ENCODE measurements around the gene GLB1L.
"Not testable (repeated sequence)": the region's sequence is repeated elsewhere in the genome, so short reads cannot be mapped to it uniquely, and the experiment has no call there.

Gene GLB1L

GRCh38 chr2:219261024-219261855, 16.0 kb upstream of the GLB1L start:
- H3K4me3 ChIP-seq (ENCODE audit: low read depth, low read length) = no peak overlapping the region
- no peak for TF ChIP-seq CTCF (IDR thresholded peaks at IDR 0.05; ENCODE audit: low read depth, low read length)

GRCh38 chr2:219258942-219259341, 13.7 kb upstream of the GLB1L start:
- H3K4me3 ChIP-seq (ENCODE audit: low read depth, low read length) = not testable (repeated sequence)

DNA sequence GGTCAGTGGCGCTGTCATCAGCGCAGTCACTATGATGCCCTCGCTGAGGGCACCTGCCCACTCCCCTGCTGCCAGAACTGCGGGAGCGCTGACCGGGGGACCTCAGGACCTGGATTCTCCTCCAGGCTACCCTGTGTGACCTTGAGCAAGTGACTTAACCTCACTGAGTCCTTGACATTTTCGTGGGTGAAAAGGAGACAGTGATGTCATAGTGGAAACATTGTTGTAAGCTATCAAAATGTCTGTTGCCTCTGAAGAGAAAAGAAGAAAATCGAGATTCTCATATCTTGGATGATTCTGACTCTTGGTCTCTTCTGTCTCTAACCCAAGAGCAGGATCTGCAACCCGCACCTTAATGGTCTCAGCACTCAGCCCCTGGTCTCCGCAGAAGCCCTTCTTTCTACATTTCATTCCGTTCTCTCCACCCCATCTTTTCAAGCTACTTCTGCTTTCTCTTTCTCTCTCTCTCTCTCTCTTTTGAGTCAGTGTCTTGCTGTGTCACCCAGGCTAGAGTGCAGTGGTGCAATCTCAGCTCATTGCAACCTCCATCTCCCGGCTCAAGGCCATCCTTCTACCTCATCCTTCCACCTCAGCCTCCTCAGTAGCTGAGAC, 9.5 kb upstream of the GLB1L start:
- no peak for TF ChIP-seq CTCF (IDR thresholded peaks at IDR 0.05; ENCODE audit: low read depth, low read length)
- H3K4me3 ChIP-seq (ENCODE audit: low read depth, low read length) = peak overlapping the region; percentile 54

- TF ChIP-seq CTCF (IDR thresholded peaks at IDR 0.05; ENCODE audit: low read depth, low read length) = no peak
- H3K4me3 ChIP-seq (ENCODE audit: low read depth, low read length) = peak within 1 kb of the TSS; percentile 54
These were observed 8.7 kb upstream of the GLB1L start, which contains the start of gene TUBA4A for GRCh38 chr2:219253753-219254589. Gene TUBA4A (minus strand): TSS chr2:219253918. CDS start chr2:219253858, 60 bp downstream.

GRCh38 chr2:219252900-219253752, 7.9 kb upstream of the GLB1L start, which contains the start of gene TUBA4B:
Gene TUBA4B (plus strand): TSS chr2:219253243. CDS start chr2:219253408, 165 bp downstream.
- H3K4me3 ChIP-seq (ENCODE audit: low read depth, low read length) = peak within 1 kb of the TSS; percentile 54

DNA sequence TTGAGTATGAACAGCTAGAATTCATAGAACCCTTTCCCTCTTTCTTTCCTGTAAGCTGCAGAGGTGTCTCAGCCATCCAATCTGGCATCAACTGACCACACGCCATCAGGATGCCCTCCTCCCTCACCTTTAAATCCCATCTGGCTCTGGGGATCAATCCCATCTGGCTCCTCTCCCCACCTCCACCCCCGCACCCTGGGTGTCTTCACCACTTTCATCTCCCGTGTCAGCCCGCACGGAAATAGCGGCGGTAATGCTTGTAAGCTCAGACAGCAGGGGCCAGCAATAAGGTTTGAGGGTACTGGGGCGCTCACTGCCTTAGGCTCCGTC, 7.3 kb upstream of the GLB1L start:
- H3K4me3 ChIP-seq (ENCODE audit: low read depth, low read length) = peak overlapping the region; percentile 54
- no peak for TF ChIP-seq CTCF (IDR thresholded peaks at IDR 0.05; ENCODE audit: low read depth, low read length)

More at GRCh38 chr2:219252900-219253752, 7.9 kb upstream of the GLB1L start, which contains the start of gene TUBA4B:
- no peak for TF ChIP-seq CTCF (IDR thresholded peaks at IDR 0.05; ENCODE audit: low read depth, low read length)

- TF ChIP-seq CTCF (IDR thresholded peaks at IDR 0.05; ENCODE audit: low read depth, low read length) = no peak
- H3K4me3 ChIP-seq (ENCODE audit: low read depth, low read length) = no peak overlapping the region
These were observed 6.8 kb upstream of the GLB1L start for GRCh38 chr2:219252084-219252483.
